ENCODE data around the gene RGS12. TPM values are rescaled to one million over a fixed set of nuclear protein-coding genes. Genes with fewer than 3 reads are reported as not detected.
A peak's percentile ranks its signal among the peaks of the same experiment; 100 is the strongest.

Gene RGS12
- total RNA-seq, 4 donors from 2014 or later, result 14.6 to 25.1 (median 20.9) TPM

DNA sequence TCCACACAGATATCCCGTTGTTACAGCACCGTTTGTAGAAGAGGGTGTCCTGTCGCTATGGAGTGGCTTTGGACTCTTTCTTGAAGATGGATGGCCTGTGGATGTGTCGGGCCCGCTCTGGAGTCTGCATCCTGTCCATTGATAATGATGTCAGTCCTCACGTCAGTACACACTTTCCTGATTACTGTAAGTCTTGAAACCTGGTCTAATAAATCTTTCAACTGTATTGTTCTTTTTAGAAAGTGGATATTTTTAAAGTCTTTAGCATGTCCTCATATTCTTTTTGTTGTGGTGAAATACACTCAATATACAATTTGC, 29.0 kb upstream of the RGS12 start:
- TF ChIP-seq, protein P1, sequence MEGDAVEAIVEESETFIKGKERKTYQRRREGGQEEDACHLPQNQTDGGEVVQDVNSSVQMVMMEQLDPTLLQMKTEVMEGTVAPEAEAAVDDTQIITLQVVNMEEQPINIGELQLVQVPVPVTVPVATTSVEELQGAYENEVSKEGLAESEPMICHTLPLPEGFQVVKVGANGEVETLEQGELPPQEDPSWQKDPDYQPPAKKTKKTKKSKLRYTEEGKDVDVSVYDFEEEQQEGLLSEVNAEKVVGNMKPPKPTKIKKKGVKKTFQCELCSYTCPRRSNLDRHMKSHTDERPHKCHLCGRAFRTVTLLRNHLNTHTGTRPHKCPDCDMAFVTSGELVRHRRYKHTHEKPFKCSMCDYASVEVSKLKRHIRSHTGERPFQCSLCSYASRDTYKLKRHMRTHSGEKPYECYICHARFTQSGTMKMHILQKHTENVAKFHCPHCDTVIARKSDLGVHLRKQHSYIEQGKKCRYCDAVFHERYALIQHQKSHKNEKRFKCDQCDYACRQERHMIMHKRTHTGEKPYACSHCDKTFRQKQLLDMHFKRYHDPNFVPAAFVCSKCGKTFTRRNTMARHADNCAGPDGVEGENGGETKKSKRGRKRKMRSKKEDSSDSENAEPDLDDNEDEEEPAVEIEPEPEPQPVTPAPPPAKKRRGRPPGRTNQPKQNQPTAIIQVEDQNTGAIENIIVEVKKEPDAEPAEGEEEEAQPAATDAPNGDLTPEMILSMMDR (IDR thresholded peaks at IDR 0.05), result no peak
- TF ChIP-seq POLR2A (IDR thresholded peaks at IDR 0.05), result no peak
- no peaks in the 10 kb centered on the region for H3K36me3 ChIP-seq
- H3K27ac ChIP-seq, result no peak overlapping the region
- no peak for DNase-seq
- intact Hi-C loops (cut with DNase I), result no loop called here
- no peak overlapping the region for H3K4me3 ChIP-seq (replicated peaks in 1 of 3)
- no peaks in the 10 kb centered on the region for H3K4me1 ChIP-seq
- WGBS, 2 donors, result 58 to 70% methylated on average over 6 of the region's 6 CpGs
- H3K9me3 ChIP-seq, result no peaks in the 10 kb centered on the region
- H3K27me3 ChIP-seq, result no peaks in the 10 kb centered on the region

DNA sequence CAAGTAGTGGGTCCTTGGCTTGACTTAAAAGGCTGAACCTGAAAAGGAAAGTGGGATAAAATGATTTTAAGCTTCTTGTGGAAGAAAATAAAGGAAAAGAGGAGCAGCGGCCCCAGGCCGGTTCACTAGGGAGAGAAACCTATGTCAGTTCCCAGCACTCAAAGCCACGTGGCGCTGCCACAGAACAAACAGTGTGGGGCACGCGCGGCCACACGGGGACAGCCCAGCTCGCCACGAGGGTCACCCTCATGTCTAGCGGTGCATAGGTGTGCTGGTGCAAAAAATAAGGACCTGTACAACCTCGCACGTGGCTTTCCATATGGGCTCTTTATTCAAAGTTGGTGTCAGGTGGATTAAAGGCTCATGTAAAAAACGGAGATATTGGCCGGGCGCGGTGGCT, 26.7 kb upstream of the RGS12 start:
- no peak for DNase-seq
- WGBS, 2 donors, result 95% methylated on average over 17 of the region's 17 CpGs
- Histone ChIP-seq H3K27ac (no peak overlapping the region), H3K36me3 (no peaks in the 10 kb centered on the region), H3K27me3 (no peaks in the 10 kb centered on the region), H3K4me3 (replicated peaks in 1 of 3) (no peak overlapping the region), H3K4me1 (no peaks in the 10 kb centered on the region), H3K9me3 (no peaks in the 10 kb centered on the region)
- no peak for TF ChIP-seq POLR2A (IDR thresholded peaks at IDR 0.05)
- TF ChIP-seq, protein P1 (IDR thresholded peaks at IDR 0.05), result no peak
- intact Hi-C loops (cut with DNase I), result no loop called here

DNA sequence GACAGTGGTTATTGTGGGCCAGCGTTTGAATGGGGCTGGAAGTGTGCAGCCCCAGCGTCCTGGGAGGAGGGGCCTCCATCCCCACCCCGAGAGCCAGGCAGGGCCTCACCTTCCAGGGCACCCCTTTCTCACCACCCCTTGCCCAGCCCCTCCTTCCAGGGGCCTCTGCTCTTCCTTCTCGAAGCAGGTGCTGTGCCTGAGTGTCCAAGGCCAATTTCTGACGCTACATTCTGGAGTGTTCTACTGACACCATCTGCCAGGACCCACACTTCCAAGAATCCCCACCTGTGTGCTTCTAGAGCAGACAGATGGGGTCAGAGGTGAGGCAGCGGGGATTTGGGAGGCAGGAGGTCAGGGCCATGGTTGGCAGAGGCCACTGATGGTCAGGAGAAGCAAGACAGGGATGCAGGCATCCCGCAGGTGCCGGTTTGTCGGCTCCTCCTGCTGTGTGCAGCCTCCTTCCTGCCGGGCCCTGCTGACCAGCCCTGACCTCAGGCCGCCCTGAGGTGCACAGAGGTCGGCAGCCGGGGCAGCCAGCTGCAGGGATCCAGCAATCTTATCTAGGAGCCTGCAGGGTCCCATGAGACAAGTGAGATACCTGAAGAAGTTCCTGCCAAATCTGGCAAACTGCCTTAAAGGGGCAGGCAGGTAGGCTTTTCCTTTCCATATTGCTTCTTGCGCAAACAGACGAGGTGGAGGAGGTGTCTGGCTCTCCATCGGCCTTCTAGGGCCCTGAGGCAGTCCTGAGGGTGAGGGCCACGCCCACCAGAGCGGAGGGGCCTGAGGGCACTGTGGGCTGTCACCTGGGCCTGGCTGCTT, 25.0 kb upstream of the RGS12 start:
- no peak for DNase-seq
- no peaks in the 10 kb centered on the region for H3K36me3 ChIP-seq
- intact Hi-C loops (cut with DNase I), result no loop called here
- no peak overlapping the region for H3K4me3 ChIP-seq (replicated peaks in 1 of 3)
- H3K27me3 ChIP-seq, result no peaks in the 10 kb centered on the region
- 81 to 84% methylated on average over 12 to 13 of the region's 18 CpGs for WGBS, 2 donors
- no peak for TF ChIP-seq POLR2A (IDR thresholded peaks at IDR 0.05)
- TF ChIP-seq, protein P1 (IDR thresholded peaks at IDR 0.05), result no peak
- H3K4me1 ChIP-seq, result no peaks in the 10 kb centered on the region
- no peak overlapping the region for H3K27ac ChIP-seq
- no peaks in the 10 kb centered on the region for H3K9me3 ChIP-seq

DNA sequence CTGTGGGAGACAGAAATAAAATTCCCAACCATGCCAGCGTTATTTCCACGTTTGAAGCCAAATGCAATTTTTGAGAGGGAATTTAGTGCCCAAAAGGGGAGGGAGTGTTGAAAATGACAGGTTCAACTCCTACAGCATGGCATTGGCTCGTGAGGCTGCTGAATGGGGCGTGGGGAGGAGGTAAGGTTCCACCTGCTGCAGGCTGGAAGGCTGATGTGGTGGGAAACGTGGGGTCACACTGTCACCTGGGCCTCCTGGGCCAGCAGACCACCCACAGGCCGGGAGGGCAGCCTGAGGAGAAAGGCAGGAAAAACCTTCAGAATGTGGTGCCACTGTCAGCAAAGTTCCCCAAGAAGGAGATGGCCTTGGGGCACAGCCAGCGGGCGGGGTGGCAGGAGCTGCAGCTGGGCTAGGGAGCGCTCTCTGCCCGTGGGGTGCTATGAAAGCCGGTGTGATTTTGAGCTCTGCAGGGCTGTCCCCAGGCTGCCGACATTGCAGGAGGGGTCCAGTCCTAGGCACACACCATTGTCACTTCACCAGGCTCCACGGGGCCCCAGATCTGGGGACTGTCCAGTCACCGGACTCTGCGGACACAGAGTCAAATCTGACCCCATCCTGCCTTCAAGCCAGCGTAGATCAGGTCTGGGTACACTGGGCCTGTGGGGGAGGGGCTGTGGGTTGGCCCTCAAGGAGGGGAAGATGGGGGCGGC, 24.3 kb upstream of the RGS12 start:
- peak in 1 of 2 donors; percentile 1 for DNase-seq
- Histone ChIP-seq H3K4me3 (replicated peaks in 1 of 3) (no peak overlapping the region), H3K9me3 (no peaks in the 10 kb centered on the region), H3K27me3 (no peaks in the 10 kb centered on the region), H3K27ac (no peak overlapping the region), H3K4me1 (no peaks in the 10 kb centered on the region), H3K36me3 (no peaks in the 10 kb centered on the region)
- TF ChIP-seq, protein P1 (IDR thresholded peaks at IDR 0.05), result no peak
- no peak for TF ChIP-seq POLR2A (IDR thresholded peaks at IDR 0.05)
- intact Hi-C loops (cut with DNase I), result no loop called here
- 92% methylated on average over 17 of the region's 17 CpGs for WGBS, 2 donors

All from thyroid gland (tissue), 4 donors.